OCI-M1 (cell line): ENCODE data around the gene ZNF771.

Source experiments
- DNase-seq: peaks from one replicate; lab custom pipeline; 2025; lab: John Stamatoyannopoulos, UW

ZNF771 gene

GRCh38 chr16:30398661-30399434 lies 8.6 kb upstream of the ZNF771 start:
- DNase-seq: no peak

DNA sequence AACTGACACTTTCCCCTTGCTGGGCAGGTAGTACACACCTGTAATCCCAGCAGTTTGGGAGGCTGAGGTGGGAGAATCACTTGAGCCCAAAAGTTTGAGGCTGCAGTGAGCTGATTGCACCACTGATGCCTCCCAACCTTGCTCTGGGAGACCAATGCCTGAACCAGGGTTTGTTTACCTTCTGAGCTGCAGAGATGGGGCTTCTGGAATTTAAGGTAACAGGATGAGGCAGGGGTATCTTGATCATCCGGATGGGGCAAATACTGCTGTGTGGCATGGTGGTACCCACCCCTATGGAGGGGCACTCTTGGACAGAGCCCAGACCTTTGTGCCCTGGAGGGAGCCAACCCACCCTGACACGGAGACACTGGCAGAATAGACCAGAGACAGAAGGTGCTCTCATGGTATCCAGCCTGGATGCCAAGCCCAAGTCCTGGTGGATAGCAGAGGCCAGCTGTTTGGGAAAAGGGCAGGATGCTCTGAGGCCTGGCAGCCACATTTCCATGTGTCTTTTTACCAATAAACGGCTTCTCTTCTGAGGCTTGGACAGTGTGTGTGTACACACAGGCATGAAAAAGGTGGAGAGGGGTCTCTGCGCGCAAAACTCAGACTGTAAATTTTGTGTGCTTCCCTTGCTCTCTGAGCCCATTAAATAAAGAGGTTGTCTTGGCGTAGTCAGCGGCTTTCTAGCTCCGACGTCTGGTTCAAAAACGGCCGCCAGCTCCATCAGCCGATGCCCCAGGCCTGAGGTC lies 7.8 kb upstream of the ZNF771 start:
- no peak for DNase-seq

DNA sequence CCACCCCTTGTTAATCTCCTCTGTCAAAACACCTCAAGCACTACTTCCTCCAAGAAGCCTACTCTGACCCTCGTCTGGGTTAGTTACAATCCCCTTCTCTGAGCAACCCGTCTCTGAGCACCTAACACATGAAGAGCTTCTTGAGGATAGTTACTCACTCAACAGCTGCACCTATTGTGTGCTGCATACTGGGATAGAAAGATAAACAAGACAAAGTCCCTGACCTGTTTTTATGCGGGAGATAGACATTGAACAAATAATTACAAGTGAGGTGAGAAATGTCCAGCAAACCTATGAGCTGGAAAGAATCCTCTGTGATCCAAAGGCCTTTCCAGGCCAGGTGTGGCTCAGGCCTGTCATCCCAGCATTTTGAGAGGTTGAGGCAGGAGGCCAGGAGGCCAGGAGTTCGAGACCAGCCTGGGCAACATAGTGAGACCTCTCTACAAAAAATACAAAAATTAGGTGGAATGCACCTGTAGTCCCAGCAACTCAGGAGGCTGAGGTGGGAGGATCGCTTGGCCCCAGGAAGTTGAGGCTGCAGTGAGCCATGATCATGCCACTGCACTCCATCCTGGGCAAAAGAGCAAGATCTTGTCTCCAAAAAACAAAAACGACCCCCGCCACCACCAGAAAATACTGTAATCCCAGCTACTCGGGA lies 5.5 kb upstream of the ZNF771 start:
- DNase-seq: no peak

DNA sequence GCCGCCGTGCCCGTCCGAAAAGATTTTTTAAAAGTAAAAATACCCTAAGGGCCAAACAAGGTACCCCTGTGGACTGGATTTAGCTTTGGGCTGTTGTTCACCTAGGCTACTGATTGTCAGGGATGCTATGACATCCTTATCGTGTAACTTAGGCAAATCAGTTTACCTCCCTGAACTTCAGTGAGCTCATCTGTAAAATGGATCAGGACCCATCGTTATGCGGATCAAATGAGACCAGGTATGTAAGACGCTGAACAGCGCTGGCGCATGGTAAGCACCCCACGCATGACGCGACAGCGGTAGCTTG lies 658 bp upstream of the ZNF771 start:
- no peak for DNase-seq

GRCh38 chr16:30407804-30408534 lies 563 bp downstream of the ZNF771 start:
- DNase-seq: no peak

DNA sequence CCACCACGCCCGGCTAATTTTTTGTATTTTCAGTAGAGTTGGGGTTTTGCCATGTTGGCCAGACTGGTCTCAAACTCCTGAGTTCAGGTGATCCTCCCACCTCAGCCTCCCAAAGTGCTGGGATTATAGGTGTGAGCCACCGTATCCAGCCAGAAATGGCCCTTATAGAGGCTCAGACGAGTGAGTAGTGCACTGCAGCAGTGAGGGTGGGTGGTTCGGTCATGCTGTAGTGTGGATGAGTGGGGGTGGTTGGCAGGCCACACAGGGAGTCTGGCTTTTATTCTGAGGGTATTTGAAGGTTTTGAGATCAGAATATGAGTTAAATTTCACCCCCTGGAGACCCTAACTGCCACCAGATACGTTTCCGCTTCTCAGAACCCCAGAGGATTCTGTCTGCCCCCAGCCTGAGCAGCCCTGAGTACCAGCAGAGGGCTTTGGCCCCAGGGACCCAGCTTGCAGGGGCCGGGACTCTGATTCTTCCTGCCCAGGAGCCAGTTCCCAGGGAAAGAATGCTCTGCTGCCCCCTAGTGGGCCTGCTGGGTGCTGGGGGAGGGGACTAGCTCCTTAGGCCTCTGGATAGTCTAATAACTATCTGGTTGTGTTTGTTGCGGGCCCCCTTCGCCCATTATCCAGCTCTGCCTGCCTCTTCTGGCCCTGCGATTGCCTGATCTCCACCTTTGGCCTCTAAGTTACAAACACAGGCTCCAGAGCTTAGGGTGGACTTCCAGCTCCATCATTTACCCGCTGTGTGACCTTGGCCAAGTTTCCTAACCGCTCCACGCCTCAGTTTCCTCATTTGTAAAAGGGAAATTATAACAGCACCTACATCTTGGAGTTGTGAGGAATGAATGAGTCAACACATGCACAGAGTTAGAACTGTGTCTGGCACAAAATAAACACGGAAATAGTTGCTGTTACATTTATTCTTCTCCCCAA lies 2.0 kb downstream of the ZNF771 start:
- DNase-seq: peak; percentile 96

GRCh38 chr16:30413112-30413806 lies 5.9 kb downstream of the ZNF771 start:
- DNase-seq: no peak

GRCh38 chr16:30414159-30414558 lies 6.8 kb downstream of the ZNF771 start:
- DNase-seq: no peak

DNA sequence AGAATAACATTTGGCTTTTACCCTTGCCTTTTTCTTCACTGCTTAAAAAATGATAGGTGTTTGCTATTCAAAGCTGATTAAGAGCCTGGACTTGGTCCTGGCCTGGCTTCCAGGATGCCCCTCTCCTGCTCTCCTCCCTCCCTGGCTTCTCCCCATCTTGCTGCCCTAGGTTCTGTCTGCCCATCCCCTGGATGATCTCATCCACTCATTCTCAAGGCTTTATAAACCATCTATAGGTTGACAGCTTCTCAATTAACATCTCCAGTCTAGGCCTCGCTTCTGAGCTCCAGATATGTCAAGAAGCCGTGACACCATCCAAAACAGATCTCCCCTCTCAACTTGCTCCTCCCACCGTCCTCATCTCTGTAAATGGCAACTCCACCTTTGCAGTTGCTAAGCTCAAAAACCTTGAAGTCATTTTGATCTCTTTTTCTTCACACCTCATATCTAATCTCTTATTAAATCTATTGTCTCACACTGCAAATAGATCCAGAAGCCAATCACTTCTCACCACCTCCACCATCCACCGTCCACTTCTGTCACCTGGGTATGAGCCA lies 8.7 kb downstream of the ZNF771 start:
- no peak for DNase-seq

DNA sequence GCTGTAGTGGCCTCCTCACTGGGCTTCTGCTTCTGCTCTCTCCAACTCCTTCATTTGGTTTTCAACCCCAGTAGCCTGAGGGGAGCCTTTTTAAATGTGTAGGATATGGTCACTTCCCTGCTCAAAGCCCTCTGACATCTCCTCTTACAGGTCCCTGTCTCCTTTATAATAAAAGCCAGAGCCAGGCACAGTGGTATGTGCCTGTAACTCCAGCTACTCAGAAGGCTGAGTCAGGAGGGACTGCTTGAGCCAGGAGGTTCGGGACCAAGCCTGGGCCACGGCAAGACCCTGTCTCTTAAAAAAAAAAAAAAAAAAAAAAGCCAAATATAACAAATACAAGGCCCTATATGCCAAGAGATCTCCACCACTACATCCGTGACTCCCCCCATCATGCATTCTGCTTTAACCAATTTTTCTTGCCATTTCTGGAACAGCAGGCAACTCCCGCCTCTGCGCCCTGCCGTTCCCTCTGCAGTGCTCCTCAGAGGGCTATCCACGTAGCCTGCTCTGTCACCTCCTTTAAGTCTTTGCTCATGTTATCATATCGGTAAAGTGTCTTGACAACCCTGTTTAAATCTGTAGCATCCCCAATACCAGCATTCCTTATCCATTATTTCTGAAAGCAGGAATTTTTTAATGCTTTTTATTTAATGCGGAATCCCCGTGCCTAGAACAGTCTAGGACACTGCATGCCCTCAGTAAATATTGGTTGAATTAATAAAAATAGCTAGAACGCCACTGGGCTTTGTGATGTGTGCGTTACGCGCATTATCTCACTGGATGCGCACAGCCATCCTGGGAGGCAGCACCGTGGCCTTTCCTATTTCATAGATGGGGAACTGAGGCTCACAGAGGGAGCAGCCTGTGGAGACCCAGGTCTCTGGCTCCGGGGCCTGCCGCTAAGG lies 9.5 kb downstream of the ZNF771 start:
- no peak for DNase-seq

DNA sequence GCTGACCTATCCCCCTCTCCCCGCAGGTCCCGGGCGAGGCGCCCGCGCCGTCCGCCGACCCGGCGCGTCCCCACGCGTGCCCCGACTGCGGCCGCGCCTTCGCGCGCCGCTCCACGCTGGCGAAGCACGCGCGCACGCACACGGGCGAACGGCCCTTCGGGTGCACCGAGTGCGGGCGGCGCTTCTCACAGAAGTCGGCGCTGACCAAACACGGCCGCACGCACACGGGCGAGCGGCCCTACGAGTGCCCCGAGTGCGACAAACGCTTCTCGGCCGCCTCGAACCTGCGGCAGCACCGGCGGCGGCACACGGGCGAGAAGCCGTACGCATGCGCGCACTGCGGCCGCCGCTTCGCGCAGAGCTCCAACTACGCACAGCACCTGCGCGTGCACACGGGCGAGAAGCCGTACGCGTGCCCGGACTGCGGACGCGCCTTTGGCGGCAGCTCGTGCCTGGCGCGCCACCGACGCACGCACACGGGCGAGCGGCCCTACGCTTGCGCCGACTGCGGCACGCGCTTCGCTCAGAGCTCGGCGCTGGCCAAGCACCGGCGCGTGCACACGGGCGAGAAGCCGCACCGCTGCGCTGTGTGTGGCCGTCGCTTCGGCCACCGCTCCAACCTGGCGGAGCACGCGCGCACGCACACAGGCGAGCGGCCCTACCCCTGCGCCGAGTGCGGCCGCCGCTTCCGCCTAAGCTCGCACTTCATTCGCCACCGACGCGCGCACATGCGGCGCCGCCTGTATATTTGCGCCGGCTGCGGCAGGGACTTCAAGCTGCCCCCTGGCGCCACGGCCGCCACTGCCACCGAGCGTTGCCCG lies 10.3 kb downstream of the ZNF771 start:
- no peak for DNase-seq

DNA sequence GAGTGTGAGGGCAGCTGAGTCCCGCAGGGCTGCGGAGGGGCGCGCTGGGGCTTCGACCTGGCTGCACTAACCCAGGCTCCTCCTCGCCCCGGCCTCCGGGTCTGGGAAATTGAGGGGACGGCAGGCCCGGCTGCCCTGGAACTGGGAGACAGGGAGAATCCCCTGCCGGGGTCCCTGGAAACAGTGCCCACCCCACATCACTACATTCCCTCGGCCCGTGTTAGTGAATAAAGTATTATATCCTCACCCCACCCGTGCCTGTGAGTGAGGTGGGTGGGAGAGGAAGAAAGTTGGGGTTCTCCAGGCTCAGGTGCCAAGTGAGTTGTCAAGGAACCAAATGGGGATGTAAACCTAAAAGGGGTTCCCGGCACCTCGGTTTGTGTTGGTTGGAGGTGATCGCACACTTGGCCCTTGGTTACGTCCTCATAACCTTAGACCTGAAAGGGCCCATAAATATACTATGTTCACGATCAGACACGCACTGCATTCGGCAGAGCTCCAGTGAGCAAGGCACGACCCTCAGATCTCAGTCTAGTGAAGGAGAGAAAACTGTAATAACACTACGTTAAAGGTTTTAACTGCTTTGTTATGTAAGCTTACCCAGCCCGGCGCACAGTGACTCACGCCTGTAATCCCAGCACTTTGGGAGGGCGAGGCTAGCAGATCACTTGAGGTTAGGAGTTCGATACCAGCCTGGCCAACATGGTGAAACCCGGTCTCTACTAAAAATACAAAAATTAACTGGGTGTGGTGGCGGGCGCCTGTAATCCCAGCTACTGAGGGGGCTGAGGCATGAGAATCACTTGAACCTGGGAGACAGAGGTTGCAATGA lies 11.2 kb downstream of the ZNF771 start:
- DNase-seq: no peak

DNA sequence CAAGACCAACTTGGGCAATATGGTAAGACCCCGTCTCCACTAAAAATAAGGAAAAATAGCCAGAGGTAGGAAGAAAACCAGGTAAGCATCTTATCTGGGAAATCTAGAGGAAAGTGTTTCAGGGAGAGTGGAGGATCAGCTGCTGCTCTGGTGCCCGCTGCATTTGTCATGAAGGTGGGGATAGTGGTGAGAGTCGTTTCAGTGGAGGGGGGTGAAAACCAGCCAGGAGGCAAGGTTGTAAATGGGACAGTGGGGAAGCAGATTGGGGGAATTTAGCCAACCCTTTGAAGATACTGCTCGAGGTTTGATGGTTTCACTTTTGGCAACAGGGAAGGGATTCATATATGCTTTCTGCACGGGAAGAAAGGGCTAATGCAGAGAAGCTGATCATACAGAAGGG lies 13.6 kb downstream of the ZNF771 start:
- DNase-seq: no peak

DNA sequence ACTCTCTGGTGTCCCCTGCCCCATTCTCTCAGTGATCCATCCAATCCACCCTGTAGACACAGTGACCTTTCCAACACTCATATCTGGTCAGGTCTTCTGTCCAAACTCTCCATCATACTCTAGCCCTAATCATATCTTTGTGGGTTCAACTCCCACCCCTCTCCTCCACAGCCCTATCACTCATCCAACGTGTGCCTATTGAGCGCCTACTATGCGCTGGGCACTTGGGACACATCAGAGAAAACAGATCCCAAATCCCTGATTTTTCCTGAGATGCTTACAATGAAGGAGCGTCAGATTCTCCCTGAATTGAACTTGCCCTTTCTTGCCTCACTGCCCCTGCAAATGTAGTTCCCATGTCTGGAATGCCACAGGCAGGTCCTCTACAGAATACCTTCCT lies 20.6 kb downstream of the ZNF771 start:
- no peak for DNase-seq

- no peak for DNase-seq
Observed at GRCh38 chr16:30429418-30429677, 21.9 kb downstream of the ZNF771 start.

DNA sequence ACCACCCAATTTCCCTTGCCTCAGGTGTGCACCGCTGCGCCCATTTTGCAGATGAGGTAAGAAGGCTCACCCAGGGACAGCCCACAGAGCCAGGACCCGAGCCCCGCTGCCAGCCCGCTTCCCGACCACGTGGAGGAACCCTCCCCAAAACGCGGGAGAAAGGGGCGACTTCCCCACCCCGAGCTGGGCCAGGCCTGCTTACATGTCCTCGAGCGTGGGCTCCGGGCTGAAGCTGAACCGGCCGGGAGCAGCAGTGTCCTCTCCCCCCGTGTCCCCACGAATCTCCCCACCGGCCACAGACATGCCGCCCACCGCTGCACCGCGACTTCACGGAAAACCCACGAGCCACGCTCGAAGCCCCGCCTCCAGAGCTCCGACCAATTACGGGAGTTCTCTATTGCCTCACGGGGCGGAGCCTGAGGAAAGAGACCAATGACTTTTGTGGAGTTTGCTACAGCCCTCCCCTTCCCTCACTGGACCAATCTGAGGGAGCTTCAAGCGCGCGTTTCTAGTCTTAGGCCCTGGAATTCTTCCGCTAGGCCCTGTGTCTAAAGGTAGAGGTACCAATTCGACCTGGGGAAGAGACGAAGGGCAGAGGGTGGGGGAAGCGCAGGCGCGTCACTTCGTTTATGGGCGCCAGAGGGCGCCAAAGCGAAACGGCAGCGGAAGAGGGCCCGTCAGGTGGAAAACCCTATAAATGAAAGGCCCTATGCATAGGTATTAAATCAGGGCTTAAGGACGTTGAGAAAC lies 22.4 kb downstream of the ZNF771 start, which contains the start of gene DCTPP1:
DCTPP1 (minus strand) TSS at position 353 of the 750 bp plus-strand sequence; CDS start at position 303, 50 bp downstream.
- DNase-seq: peak; percentile 100

DNA sequence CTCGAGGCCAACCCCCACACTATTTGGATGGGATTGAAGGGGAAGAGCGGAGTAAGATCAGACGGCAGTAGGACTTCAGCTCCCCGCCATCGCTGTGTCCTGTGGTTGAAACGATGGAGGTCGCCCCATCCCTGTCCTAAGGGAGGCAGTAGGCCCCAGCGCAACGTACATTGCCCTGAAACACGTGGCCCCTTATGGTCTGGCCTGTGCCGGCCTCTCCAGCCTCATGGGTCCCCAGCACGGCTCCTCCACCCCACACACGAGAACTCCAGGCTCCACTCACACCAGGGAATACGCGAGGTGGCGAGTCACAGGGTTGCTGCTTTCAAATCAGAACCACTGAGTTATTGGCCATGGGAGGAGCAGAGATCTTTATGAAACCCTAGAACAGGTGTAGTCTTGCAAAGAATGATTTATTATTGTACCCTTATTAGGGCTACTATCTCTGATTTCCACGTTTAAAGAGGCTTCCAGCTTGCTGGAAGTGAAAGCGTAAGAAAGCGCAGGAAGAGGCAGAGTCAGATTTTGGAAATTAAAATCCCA lies 23.1 kb downstream of the ZNF771 start:
- DNase-seq: no peak
